Lower leg skin (tissue), 4 donors: ENCODE measurements around the gene TMEM119. TPM values are rescaled to one million over a fixed set of nuclear protein-coding genes. Genes with fewer than 3 reads are reported as not detected.
"Not testable (repeated sequence)": the region's sequence is repeated elsewhere in the genome, so short reads cannot be mapped to it uniquely, and the experiment has no call there.

Experiments used
- DNase-seq, 2 donors: peaks; one replicate each; pipeline ENCODE4 v3.0.0-alpha.2; 2019; ENCODE audit warnings: low spot score in 2 of 2
- H3K4me3 ChIP-seq: fragments of 200-600 bp; sonication (generic); 2 replicates; pipeline ENCODE4 v1.5.1; 2017; ENCODE audit warnings: mild to moderate bottlenecking, low read depth; ENCODE audit not compliant: poor library complexity, severe bottlenecking
- CTCF ChIP-seq, 3 donors: fragments of 450-650 bp; IDR thresholded peaks; one replicate each; pipeline ENCODE4 v1.5.1; 2016; ENCODE audit warnings: antibody characterized with exemption in 3 of 3, mild to moderate bottlenecking in 3 of 3, moderate library complexity in 2 of 3
- POLR2A ChIP-seq, 2 donors: fragments of 450-650 bp; IDR thresholded peaks; one replicate each; pipeline ENCODE4 v1.6.1; 2016 to 2017; ENCODE audit warnings: antibody characterized with exemption in 2 of 2, mild to moderate bottlenecking in 1 of 2, moderate library complexity in 1 of 2
- whole genome bisulfite sequencing, 2 donors: methylation state at CpG; one replicate each; pipeline ENCODE4 v1.1.5; 2018; 5-methylcytosine and 5-hydroxymethylcytosine counted together
- intact Hi-C: fragments of 100-400 bp; cut with DNase I; formaldehyde crosslinking; loops from one replicate; pipeline ENCODE4 v1.15.0; 2023; ENCODE audit warnings: low total_unique reads
- total RNA-seq, 4 donors: library from RNA; depleted of rRNA; stranded (reverse); fragments of >200 nt; gene quantifications; one replicate each; pipeline ENCODE4 v1.1.0, GENCODE V29; 2016

The TMEM119 gene
- total RNA-seq, 4 donors from 2014 or later = 0.34 to 10.3 (median 1.4) TPM

- WGBS, 2 donors = 90 to 93% methylated on average over 25 of the region's 25 CpGs
- no peak overlapping the region for H3K4me3 ChIP-seq
- DNase-seq = no peak
- intact Hi-C loops = no loop called here
- TF ChIP-seq POLR2A (IDR thresholded peaks at IDR 0.05) (no peak), CTCF (IDR thresholded peaks at IDR 0.05) (no peak)
Measured at GRCh38 chr12:108592033-108592909, 5.6 kb downstream of the TMEM119 start.

GRCh38 chr12:108591267-108591980, 6.5 kb downstream of the TMEM119 start:
- DNase-seq = no peak
- no peak overlapping the region for H3K4me3 ChIP-seq
- WGBS, 2 donors = 83 to 89% methylated on average over 17 to 19 of the region's 22 CpGs
- intact Hi-C loops = no loop called here
- TF ChIP-seq POLR2A (IDR thresholded peaks at IDR 0.05) (no peak), CTCF (IDR thresholded peaks at IDR 0.05) (no peak)

- intact Hi-C loops, DNase-seq, H3K4me3 ChIP-seq: not testable (repeated sequence)
- 91 to 92% methylated on average over 9 of the region's 9 CpGs for WGBS, 2 donors
Measured at GRCh38 chr12:108590463-108590862, 7.4 kb downstream of the TMEM119 start.

- 60 to 84% methylated on average over 7 of the region's 7 CpGs for WGBS, 2 donors
- TF ChIP-seq POLR2A (IDR thresholded peaks at IDR 0.05) (no peak), CTCF (IDR thresholded peaks at IDR 0.05) (no peak)
- DNase-seq = no peak
- no peak overlapping the region for H3K4me3 ChIP-seq
- intact Hi-C loops = no loop called here
Measured at GRCh38 chr12:108589840-108590229, 8.0 kb downstream of the TMEM119 start.

DNA sequence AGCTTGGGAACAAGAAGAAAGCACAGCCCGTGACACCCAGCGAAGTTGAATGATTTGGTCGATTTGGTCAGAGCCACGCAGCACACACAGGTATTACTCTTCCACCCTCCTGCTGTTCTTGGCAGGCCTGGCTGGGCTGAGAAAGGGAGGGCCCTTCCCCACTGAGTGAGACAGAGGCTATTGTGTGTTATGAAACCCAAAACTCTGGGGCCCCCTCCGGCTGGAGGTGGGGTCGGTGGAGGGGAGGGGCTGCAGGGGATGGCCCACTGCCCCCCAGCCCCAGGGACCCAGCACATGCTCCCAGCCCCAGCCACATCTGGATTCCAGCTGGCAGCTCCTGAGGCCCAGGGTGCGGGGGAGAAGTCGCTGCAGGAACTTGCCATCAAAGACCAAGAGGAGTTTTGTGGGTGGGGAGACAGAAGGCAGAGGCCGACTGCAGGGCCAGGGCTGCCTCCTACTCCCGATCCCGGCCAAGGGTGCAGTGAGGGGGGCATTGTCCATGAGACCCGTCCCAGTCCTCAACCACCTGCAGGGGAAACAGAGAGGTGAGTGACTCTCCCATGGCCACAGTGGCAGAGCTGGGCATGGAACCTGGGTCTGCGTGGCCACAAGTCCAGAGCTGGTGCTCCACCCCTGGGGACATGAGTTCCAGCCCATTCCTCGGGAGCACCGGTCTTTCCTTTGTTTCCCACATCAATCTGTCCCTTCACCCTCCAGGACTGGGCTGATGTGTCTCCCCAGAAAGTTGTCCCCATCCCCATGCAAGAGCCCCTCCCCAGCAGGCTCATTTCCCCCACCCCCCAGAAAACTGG, 8.7 kb downstream of the TMEM119 start:
- no peak for TF ChIP-seq CTCF (IDR thresholded peaks at IDR 0.05)
- TF ChIP-seq POLR2A (IDR thresholded peaks at IDR 0.05) = no peak
- no peak overlapping the region for H3K4me3 ChIP-seq
- DNase-seq = no peak
- intact Hi-C loops = no loop called here
- 27 to 40% methylated on average over 15 of the region's 15 CpGs for WGBS, 2 donors

DNA sequence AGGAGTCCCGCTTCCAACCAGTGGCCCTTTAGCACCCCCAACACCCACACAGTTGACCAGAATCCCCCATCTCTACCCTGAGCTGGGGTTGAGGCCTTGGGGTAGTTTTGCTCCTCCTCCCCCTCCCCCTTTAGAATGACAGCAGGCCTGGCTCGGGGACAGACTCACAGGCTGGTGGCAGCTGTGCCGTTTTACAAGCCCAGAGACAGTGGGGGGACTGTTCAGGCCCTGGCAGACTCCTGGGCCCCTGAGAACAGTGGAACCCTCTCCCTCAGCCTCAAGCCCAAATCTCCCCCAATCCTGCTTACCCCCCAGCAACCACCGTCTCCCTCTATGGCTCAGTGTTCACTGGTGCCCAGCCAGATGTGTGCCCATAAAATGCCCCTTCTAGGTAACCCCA, 10.1 kb downstream of the TMEM119 start:
- 68 to 75% methylated on average over 4 of the region's 4 CpGs for WGBS, 2 donors
- no peak overlapping the region for H3K4me3 ChIP-seq
- TF ChIP-seq CTCF (IDR thresholded peaks at IDR 0.05) = no peak
- intact Hi-C loops = no loop called here
- DNase-seq = no peak
